HG03457 (cell line): ENCODE measurements around the gene TRIM22.

Experiments used
- ATAC-seq: cut with Tn5 transposase; IDR thresholded peaks from one replicate; pipeline ENCODE4 v1.9.1; 2021; ENCODE audit warnings: moderate number of reproducible peaks; ENCODE audit not compliant: unreplicated experiment

The TRIM22 gene

GRCh38 chr11:5737670-5738392 is 48.2 kb downstream of the TRIM22 start:
- ATAC-seq = no peak

DNA sequence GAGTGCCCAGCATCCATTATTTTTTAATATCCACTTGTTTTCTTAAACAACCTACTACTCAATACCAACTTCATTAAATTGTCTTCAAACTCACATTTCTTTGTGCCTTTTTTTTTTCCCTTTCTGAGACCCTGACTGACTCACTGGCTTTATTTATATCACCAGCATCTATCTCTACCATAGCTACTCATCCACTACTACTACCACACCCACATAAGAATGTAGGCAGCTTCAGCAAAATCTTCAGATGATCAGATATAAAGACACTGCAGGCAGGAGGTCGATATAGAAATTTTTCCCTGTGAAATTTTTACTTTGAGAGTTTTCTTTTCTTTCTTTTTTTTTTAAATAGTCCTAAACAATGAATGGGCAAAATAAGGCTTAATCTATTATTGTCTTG is 48.8 kb downstream of the TRIM22 start:
- ATAC-seq = no peak

DNA sequence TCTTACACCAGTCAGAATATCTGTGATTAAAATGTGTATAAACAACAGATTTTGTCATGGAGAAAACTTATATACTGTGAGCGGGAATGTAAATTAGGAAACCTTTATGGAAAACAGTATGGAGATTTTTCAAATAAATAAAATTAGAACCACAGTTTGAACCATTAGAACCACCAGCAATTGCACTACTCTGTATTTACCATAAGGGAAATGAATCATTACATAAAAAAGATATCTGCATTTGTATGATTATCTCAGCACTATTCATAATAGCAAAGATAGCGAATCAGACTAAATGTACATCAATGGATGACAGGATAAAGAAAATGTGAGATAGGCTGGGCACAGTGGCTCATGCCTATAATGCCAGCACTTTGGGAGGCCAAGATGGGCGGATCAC is 57.0 kb downstream of the TRIM22 start:
- ATAC-seq = no peak

GRCh38 chr11:5749836-5750235 is 60.2 kb downstream of the TRIM22 start:
- ATAC-seq = no peak

- no peak for ATAC-seq
Observed at GRCh38 chr11:5753943-5754342, 64.4 kb downstream of the TRIM22 start, which contains the start of gene OR52N4. OR52N4 (plus strand) TSS chr11:5754243; CDS start chr11:5754741, 498 bp downstream.
